Forelimb muscle (tissue), 1 donor: ENCODE measurements around the gene SNX18. TPM values are rescaled to one million over a fixed set of nuclear protein-coding genes. Genes with fewer than 3 reads are reported as not detected.
"Not testable (repeated sequence)": the region's sequence is repeated elsewhere in the genome, so short reads cannot be mapped to it uniquely, and the experiment has no call there.

Source experiments
- DNase-seq: peaks from one replicate; pipeline ENCODE4 v3.0.0-alpha.2; 2013; ENCODE audit warnings: low read depth
- polyA plus RNA-seq: library from polyadenylated mRNA; unstranded; fragments of 120-200 nt; gene quantifications from one replicate; pipeline ENCODE4 v1.2.1, GENCODE V29; 2013; ENCODE audit not compliant: insufficient read length

Gene SNX18
- polyA plus RNA-seq, 1 donor: 27.6 TPM

DNA sequence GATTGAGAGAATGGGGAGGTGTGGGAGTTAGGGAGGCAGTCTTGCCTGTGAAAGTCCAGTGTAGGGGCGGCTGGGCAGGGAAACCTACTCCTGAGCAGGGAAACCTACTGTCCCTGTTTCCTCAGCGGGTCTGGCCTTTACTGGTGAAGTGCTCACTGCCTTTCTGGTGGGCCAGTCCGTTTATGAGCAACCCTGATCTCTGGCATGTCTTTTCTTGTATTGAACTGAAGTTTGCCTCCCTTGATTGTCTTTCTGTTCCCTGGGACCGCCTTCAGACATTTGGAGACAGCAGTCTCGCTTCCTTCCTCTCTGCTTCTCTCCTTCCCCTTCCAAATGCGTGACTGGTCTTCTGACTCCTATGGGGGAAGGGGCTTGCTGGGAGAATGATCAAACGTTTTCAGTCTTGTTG, 2.9 kb downstream of the SNX18 start:
- DNase-seq: no peak

DNA sequence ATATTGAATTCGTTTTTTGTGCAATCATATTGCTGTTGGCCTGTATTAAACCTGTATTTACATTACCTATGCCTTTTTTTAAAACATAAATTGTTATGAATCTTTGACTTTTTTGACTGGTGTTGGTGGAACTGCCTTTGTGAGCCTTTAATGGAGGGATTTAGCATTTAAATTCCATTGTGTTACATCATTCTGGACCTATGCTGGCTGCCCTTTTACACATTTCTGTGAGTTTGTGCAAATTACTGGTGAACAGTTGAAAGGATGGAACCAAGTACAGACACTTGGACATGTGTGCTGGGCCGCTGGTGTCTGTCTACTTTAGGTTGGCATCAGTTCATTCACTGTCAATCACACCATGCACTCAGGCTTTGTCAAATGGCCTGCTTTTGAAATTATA, 3.4 kb downstream of the SNX18 start:
- no peak for DNase-seq

DNA sequence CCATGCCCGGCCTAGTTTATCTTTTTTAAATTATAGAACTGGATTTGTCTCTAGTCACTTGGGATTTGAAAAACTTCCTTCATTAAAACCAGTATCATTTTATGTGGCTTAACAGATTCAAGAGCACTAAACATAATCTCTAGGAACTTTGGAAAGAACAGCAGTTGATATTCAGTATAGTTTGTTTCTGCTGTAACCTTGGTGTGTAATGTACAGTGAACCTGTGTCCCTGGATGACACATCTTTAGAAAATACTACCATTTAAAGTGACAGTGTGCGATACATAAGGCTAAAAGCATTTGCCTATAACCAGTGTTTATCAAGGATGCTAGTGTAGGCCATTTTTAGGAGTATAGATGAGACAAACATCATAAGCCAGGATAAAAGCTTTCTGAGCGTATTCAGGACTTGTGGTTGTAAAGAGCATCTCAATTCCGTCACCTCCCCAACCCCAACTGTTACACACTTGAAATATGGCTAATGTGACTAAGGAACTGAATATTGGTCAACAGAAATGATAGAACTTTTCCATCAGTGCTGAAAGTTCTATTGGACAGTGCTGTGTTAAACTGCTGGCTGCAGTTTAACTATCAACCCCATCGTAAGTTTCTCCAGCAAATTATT, 4.4 kb downstream of the SNX18 start:
- no peak for DNase-seq

- no peak for DNase-seq
Measured at GRCh38 chr5:54523534-54523933, 6.0 kb downstream of the SNX18 start.

DNA sequence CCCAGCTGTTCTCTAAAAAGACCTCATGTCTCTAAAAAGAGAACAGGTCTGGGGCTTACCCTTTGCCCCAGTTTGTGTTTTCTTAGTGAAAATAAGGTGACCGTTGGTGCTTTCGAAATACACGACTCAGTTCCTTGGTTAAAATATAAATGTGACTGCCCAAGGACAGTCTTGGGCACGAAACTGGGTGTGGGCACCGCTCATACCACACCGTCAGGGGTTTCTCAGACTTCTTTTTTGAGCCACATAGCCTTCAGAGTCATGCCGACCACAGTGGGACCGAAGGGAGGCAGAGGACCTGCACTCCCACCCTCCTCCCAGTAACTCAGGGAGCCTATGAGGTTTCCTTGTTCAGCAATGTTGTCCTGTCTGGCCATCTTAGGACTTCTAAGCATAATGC, 6.5 kb downstream of the SNX18 start:
- no peak for DNase-seq

- DNase-seq: no peak
Measured at GRCh38 chr5:54524704-54525103, 7.1 kb downstream of the SNX18 start.

DNA sequence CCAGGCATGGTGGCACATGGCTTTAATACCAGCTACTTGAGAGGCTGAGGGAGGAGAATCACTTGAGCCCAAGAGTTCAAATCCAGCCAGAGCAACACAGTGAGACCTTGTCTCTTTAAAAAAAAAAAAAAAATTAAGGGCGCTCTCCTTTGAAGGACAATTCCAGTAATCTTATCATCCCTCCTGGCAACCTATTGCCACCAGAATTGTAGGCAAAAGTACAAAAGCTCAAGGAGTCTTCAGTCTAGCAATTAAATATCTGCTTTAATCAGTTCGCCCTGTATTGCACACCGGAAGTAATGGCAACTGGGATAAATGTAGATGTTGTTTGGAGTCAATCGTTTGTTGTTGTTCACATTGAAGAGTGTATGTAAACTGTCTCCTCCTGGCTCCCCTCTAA, 7.7 kb downstream of the SNX18 start:
- DNase-seq: no peak

DNA sequence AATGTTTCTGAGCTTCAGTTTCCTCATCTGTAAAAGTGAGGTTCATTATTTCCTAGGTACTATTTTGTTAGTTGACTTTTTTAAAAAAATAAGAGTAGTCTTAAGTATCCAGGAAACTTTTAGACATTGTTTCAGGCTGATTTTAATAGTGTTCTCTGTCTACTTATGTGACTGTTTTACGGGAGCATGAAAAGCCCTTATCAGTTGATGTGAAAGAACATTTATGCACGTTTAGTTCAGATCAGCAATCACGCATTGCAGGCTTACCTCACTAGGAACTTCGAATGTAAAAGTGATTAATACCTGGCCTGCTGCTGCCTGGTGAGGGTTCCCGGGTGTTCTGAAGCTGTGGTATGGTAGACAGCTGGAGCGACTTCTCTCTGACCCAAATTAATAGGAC, 8.1 kb downstream of the SNX18 start:
- no peak for DNase-seq

DNA sequence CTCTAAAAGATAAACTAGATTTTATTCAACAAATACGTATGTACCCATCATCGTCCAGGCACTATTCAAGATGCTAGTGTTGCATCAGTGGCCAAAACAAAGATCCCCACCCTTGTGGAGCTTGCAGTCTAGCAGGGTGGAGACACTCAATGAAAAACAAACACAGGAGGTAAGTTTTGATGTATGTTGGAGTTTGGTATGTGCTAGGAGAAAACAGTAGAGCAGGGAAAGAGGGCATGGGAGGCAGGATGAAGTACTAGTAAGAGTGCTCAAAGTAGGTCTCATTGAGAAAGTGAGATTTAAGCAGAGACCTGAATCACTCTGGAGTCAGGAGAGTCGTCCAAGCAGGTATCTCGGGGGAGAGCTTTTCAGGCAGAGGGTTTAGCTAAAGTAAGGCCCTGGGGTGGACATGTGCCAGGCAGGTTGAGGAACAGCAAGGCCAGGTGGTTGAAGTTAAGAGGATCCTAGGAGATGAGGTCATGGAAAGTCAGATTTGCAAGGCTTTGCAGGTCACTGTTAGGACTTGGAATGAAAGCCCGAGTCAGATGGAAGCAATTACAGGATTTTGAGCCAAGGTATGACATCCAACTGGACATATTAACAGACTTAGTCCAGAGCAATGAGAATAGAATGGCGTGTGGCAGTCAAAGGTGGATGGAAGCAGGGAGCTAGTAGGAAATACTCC, 9.2 kb downstream of the SNX18 start:
- DNase-seq: no peak

- DNase-seq: no peak
Measured at GRCh38 chr5:54528633-54529209, 11.2 kb downstream of the SNX18 start.

GRCh38 chr5:54529565-54529964, 12.0 kb downstream of the SNX18 start:
- DNase-seq: no peak

DNA sequence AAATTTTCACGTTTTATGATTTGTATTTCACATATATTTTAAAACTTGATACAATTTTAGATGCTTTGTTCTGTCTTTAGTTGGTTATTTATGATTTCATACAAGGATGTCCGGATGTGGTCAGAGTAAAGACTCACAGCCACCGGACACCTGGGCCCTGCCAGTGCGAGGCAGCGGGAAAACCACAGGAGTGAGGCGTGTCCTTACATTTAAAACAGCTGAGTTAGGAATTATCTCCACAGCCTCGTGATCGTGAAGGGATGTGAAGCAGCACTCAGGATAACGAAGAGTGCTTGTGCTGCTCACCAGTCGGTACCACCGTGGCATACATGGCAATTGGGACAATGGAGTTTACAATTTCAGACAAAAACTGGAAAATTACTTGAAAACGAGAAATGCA, 14.0 kb downstream of the SNX18 start:
- DNase-seq: no peak

DNA sequence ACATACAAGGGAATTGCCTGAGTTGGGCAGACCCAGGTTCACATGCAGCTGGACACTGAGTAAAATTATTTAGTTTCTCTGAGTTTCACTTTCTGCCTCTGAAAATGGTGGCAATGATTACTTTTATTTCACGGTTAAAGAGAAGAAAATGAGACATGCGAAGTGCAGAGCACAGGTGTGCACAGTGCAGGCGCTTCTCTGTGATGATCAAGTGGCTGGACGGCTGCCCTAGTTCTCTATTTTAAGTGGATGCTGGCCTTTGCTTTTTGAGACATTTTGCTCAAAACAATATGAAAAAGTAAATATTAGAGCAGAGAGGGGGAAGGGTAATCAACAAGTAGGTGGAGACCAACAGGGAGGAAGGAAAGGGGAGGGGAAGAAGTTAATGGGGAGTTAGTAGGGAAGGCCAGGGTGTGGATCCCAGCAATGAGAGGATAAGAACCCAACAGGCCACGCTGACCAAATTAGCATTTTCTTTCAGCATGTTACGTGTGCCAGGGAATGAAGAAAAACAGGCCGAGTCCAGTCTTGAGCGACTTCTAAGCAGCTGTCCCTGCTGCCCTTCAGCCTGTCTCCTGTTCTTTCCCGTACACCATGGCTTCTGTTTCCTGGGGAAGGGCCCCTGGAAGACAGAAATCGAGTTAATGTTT, 16.1 kb downstream of the SNX18 start:
- no peak for DNase-seq

DNA sequence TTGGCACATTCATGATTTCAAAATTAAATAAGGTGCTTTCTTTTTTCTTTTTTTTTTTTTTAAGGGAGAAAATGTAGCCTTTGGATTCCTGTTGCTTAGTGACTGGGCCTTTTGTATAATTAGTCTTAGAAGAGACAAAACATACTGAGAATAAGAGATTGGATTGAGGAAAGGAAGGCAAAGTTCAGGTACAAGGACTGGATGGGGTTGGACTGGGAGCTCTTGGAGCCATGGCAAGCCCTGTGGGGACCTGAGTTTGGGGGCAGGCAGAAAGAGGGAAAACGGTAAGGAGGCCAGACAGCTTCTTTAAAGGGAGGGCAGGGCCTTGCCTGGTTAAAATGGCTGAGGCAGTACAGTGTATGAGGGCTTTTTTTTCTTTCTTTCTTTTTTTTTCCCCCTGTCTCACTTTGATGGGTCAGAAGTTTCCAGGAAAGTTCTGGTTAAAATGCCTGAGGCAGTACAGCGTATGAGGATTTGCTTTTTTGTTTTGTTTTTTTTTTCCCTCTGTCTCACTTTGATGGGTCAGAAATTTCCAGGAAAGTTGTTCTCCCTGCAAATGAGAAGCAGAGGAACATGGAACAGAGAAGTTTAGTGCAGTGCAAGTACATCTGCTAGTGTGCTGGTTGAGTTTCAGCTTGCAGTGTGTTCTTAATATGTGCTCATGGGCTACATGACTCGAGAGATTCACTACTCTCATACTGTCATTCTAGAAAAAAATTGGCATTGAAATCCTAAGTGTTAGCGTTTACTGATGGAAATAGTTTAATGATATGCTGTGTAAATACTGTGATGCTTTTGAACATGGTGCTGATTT, 16.8 kb downstream of the SNX18 start:
- no peak for DNase-seq

DNA sequence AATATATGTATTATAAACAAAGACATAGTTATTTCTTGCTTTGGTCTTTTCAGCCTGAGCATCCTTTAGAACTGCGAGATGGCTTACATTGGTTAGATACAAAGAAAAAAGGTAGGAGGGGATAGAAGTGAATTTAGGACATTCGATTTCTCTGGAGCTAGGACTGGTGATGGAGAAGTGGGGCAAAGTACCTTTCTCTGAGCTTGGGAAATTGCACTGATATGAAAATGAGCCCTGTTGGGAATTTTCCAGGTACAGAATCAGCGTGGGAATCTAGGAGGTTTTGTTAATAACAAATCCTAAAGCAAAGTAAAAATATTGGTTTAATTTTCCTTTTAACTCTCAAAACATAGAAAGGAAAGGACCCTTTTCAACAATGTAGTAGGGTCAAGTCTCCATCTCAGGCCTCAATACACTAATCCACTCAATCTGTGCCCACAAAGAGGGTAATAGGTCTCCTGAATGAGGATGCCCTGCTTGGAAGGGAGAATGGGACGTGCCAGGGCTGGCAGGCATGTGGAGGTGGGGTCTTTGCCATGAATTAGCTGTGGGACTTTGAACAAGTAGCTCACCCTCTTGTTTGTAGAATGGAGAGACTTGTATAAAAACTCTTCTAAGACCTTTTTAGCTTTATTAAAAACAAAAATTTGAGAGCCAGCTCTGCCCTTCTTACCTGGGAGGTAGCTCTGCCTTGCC, 17.7 kb downstream of the SNX18 start:
- no peak for DNase-seq

- not testable (repeated sequence) for DNase-seq
Measured at GRCh38 chr5:54536375-54536774, 18.8 kb downstream of the SNX18 start.

DNA sequence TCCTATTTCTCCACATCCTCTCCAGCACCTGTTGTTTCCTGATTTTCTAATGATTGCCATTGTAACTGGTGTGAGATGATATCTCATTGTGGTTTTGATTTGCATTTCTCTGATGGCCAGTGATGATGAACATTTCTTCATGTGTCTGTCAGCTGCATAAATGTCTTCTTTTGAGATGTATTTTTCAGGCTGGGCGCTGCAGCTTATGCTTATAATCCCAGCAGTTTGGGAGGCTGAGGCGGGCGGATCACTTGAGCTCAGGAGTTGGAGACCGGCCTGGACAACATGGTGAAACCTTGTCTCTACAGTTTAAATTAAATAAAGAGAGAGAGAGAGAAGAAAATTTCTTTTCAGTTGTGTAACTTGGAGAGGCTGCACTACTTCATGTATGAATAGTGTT, 19.3 kb downstream of the SNX18 start:
- DNase-seq: not testable (repeated sequence)

GRCh38 chr5:54537725-54538124, 20.2 kb downstream of the SNX18 start:
- DNase-seq: no peak

DNA sequence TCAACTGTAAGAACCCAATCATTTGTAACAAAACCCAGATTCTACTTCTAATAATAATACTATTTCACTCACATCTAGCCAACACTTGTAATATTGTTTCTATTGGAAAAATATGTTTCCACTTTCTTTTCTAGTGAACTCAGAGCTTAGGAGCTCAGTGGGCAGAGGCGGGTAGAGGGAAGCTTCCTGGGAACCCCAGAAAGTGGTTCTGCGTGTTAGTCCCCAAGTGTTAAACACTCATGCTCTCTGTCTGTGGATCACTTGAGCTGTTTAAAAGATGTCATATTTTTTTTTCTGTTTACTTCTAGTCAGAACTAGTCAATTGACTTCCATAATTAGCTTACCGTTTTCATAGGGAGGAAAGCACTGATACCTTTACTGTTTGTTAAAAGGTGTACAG, 20.6 kb downstream of the SNX18 start:
- DNase-seq: no peak

GRCh38 chr5:54539001-54539400, 21.4 kb downstream of the SNX18 start:
- DNase-seq: no peak

- DNase-seq: no peak
Measured at GRCh38 chr5:54540286-54540685, 22.7 kb downstream of the SNX18 start.
